ENCODE measurements around the gene PPFIBP2. TPM values are rescaled to one million over a fixed set of nuclear protein-coding genes. Genes with fewer than 3 reads are reported as not detected.

The PPFIBP2 gene
- total RNA-seq, 2 experiments from 2014 or later, result 5.7 to 7.2 TPM

DNA sequence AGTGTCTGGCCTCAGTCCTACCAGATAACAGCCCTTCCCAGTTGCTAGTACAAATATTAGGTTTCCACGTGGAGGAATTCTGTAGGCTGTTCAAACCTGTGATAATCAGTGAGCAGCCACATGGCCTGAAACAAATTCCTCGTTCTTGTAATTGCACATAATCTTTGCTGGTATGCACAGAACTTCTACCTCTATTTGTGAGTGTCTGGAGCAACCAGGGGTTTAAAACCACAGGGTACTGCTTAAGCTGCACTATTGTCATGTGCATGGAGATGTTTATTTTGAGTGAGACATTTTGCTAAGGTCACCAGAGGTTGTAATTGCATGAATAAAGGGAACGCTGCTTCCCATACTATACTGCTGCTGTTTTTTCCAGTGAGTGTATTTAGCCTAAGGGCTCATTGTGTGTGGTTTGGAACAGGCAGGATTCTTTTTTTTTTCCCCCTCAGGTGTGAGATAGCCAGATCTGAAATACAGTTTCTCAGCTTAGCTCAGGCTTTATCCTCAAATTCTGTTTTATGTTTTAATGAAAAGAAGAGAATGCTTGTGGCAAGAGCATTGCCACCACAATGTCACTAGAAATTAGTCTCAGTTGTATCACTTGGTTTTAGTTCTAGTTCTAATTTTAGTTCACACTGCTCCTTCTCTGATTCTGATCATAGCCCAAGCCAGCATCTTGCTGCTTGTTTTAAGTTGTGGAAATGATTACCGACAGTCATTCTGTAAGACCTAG is 99.0 kb downstream of the PPFIBP2 start:
- POLR2A ChIA-PET, result interaction anchor here (0.7 kb wide), 1 partner anchor 515 kb away, joined by 3 read pairs; no protein-coding TSS in a partner anchor
- CTCF ChIA-PET, result no interaction called here

DNA sequence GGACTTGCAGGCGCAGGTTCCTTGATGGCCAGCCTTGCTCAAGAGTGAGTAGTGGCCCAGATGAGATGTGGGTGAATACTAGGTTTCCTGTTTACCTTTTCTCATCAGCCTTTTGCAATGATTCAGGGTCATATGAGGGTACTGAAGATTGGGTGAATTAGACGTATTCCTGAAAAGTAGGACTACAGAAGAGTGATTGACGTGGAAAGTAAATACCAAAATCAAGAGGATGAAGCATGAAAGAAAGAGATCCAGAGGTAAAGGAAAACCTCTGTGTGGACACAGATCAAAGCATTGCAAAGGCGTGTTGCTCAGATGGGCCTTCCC is 99.6 kb downstream of the PPFIBP2 start:
- ChIA-PET POLR2A (interaction anchor here (0.7 kb wide), 1 partner anchor 515 kb away, joined by 3 read pairs; no protein-coding TSS in a partner anchor), CTCF (no interaction called here)

DNA sequence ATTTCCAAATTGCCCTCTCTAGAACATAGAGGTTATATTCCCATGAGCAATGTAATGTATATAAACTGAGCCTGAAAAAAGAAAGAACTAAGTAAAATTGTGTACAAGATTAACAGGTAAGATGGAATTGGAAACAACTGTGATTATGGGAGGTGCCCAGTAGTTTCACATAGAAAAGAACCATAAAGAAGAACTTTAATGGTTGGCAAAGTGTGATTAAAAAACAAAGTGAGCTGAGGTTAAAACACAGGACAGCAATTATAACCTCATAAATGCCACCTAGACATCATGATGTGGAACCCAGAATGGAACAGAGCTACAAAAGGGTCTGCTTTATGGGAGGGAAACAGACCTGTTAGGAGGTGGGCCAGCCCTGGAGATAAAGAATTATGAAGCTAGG is 100.9 kb downstream of the PPFIBP2 start:
- ChIA-PET CTCF (no interaction called here), POLR2A (no interaction called here)

DNA sequence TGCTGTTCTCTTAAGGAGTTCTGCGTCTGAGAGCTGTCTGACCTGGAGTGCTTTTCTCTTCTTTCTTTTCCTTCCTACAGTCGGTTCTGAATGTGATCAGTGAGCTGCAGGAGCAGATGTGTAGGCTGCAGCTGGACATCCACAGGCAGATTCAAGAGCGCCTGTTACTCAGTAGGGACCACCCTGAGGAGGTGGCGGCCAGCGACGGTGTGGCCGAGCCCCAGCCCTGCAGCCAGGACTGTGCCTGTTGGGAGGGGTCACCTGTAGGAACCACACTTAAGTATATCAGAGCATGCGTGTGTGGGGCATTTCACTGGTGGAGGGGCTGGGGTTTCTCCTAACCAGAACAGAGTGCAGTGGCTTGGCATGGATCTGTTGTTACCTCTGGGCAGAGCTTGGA is 103.2 kb downstream of the PPFIBP2 start:
- POLR2A ChIA-PET, result no interaction called here
- CTCF ChIA-PET, result no interaction called here

DNA sequence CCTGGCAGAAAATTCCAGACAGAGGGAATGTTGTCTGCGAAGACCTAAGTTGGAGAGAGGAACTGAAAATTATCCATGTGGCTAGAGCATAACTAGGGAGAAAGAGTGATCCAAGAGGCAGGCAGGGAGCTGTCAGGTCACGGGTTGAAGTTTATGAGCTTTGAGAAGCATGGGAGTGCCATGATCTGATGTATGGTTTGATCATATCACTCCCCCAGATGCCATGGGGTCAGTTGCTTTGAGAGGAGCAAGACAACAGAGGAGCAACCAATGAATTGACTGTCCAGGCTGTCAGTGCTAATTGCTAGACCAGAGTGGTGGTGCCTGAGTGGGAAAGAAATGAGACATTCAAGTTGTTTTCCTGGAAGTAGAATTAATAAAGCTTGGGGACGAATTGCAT is 105.5 kb downstream of the PPFIBP2 start:
- CTCF ChIA-PET, result no interaction called here

DNA sequence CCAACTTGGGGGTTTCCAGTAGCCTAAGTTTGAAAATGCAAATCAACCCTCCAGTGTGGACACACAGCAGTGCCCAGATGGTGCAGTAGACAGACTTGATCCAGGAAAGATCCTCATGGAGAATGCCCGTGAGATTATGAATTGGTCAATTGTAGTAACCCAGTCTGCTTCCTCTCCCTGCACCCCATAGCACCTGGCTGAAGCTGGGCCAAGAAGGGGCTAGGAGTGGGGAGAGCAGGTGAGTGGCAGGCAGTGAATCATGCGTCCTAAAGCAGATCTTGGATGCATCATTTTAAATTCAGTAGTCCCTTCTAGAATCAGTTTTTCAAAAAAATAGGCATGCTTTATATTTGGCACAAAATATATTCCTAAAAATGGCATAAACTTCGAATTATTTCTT is 107.3 kb downstream of the PPFIBP2 start:
- POLR2A ChIA-PET, result no interaction called here
- CTCF ChIA-PET, result no interaction called here

More for the DNA sequence above, 105.5 kb downstream of the PPFIBP2 start:
- POLR2A ChIA-PET, result no interaction called here

DNA sequence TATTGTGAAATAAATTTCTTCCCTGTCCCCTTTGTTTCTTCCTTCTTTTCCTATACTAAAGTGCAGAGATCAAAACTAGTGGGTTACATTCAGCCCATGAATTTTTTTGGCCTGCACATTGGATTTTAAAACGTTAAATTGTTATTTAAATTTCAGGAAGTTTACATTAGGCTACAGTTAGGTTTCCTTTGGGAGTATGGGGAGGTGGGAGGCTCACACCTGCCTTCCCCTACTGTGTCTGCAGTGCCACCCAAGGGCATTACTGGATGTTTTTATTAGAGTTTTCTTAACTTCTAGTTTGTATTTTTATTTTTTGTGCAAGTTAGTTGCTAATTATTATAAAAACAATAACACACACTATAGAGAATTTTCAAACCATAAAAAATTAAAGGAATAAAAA is 107.8 kb downstream of the PPFIBP2 start:
- ChIA-PET POLR2A (no interaction called here), CTCF (no interaction called here)

DNA sequence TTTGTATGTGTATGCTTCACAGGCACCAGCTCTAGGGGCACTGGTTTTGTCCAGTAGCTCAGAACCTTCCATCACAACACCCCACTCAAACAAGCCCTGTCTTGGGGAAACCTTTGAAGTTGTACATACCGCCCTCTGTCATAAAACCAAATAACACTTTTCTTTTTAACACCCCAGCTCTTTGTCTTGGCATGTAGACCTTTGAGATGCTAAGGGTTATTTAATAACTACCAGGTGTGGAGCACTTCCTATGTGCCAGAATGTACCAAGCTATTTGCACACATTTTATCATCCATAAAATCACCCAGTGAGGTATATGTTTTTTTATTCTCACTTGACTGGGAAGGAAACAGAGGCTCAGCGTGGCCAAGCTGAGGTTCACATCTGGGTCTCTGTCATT is 108.9 kb downstream of the PPFIBP2 start:
- CTCF ChIA-PET, result no interaction called here
- POLR2A ChIA-PET, result no interaction called here

DNA sequence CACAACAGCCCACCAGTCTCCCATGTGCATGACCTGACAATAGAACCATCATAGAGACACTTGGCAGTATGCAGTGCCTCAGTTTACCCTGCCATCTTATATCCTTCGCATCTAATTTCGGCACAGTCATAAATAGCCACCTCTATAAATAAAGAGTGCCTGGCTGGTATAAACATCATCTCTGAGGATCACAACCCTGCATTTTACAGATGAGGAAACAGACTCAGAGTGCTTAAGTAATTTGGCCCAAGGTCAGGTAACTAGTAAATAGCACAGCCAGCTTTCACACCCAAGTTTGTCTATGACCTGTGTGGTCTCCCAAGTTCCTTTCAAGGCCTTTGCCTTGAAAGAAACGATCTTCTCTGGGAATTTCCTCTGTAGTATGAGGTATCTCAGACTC is 114.9 kb downstream of the PPFIBP2 start:
- POLR2A ChIA-PET, result no interaction called here
- CTCF ChIA-PET, result no interaction called here

DNA sequence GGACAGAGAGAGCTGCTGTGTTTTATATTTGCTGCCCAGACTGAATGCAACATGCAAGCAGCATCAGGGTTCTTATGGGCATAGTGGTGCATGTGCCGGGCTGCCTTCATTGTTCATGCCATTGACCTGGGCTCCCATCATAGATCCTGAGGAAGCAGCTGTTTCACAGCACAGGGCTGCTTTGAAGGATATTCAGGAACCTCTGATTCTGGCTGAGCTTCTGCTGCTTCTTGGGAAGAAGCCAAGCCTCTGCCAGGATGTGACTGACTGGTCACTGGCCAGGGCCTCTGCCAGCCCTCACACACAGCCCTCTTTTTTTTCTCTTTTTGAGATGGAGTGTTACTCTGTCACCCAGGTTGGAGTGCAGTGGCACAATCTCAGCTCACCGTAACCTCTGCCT is 116.2 kb downstream of the PPFIBP2 start:
- ChIA-PET CTCF (interaction anchor here (1.1 kb wide), 1 partner anchor 116 kb away, joined by 3 read pairs; the partner anchor contains the start of gene PPFIBP2), POLR2A (no interaction called here)

DNA sequence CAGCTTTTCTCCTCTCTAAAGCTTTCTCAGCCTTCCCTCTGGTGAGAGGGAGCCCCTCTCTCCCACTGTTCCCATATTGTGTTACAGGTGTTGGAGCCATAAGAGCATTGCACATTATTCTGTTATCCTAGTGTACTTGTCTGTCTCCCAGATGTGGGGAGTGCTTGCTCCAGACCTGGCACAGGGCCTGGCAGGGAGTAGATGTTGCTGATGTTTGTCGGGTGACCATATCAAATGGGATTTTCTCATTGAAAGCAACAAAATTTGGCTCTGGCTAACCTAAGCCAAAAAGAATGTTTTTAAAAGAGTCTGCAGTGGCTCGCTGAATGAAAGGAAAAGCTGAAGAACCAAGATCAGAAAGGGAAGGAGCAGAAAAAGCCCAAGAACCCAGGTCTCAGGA is 118.4 kb downstream of the PPFIBP2 start:
- CTCF ChIA-PET, result no interaction called here
- POLR2A ChIA-PET, result interaction anchor here (0.6 kb wide), 1 partner anchor 15 kb away, joined by 3 read pairs; no protein-coding TSS in a partner anchor

DNA sequence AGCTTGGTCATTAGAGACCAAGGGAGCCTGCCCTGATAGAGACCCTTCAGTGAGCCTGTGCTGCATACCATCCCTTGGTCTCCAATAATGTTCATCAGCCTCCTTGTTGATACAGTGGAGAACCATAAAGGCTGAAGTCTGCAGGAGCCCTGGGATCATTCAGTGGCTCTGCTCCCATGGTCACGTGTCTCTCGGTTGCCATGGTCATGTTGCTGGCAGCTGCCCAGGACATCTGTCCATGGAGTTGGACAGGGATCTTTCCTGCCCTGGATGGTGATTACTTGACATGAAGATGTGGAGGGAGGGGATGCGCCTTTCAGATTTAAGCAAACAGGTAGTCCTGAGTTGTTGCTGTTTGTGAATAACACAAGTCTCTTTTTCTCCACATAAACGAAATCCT is 121.3 kb downstream of the PPFIBP2 start:
- CTCF ChIA-PET, result no interaction called here
- POLR2A ChIA-PET, result no interaction called here

DNA sequence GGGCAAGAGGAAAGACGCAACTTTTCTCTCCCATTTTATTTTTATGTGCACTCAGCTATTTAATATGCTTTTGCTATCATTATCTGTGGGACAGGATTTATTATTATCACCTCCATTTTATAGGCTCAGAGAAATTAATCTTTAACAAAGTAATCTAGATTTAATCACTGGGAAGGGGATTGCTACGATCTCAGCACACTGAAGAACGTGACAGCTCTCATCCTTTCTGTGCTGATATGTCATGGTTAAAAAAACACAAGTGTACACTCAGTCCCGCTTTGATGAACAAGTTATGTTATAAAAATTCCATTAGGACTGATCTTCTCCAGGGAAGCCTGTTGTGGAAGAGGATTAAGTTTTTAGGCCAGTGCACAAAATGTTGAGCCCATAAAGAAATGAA is 121.9 kb downstream of the PPFIBP2 start:
- ChIA-PET CTCF (no interaction called here), POLR2A (no interaction called here)

DNA sequence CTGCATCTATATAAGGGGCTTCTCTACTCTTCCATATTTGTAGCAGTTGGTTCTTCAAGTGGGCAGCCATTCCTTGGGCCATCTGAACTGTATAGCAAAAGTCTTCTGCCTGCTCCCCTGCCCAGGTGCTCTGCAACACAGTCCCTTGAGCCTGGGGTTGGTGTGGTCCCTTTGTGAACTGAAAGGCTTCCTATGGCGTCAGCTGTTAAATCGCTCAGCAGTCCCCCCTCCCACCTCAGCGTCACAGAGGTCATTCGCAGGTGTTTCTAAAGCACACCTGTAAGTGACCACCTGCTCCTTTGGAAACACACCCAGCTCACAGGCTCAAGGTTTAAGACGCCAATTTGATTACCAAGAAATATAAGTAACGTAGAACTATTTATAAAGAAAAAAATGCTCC is 122.6 kb downstream of the PPFIBP2 start:
- POLR2A ChIA-PET, result no interaction called here
- CTCF ChIA-PET, result no interaction called here

DNA sequence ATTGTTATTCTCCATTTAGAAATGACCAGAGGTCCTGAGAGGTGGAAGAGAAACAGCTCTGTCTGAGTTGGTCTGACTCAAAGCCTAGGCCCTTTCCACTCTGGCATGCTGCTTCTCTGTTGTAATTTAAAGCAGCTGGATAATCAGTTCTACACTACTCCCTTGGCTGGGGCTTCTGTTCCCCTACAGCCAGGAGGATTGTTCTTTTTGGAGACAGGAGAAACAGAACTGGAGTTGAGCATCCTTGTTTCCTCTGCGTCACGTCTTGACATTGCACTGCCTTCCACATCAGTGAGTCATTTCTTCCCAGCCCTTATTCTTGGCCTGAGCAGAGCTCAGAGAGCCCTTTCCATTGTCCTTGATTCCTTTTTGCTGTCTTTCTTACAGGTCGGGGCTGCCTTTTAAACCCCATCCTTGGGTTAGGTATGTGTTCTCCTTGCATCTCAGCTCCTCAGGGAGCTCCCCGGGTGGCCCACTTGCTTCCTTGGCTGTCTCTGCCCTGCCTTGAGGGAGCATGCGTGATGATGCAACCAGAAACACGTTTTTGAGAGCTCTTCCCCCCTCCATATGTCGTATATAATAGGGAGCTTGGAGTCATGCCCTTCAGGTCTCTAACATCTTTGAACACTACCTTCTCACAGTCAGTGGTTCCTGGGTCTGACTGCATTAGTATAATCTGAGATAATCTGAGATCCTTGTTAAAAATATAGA is 123.8 kb downstream of the PPFIBP2 start:
- ChIA-PET POLR2A (no interaction called here), CTCF (no interaction called here)

DNA sequence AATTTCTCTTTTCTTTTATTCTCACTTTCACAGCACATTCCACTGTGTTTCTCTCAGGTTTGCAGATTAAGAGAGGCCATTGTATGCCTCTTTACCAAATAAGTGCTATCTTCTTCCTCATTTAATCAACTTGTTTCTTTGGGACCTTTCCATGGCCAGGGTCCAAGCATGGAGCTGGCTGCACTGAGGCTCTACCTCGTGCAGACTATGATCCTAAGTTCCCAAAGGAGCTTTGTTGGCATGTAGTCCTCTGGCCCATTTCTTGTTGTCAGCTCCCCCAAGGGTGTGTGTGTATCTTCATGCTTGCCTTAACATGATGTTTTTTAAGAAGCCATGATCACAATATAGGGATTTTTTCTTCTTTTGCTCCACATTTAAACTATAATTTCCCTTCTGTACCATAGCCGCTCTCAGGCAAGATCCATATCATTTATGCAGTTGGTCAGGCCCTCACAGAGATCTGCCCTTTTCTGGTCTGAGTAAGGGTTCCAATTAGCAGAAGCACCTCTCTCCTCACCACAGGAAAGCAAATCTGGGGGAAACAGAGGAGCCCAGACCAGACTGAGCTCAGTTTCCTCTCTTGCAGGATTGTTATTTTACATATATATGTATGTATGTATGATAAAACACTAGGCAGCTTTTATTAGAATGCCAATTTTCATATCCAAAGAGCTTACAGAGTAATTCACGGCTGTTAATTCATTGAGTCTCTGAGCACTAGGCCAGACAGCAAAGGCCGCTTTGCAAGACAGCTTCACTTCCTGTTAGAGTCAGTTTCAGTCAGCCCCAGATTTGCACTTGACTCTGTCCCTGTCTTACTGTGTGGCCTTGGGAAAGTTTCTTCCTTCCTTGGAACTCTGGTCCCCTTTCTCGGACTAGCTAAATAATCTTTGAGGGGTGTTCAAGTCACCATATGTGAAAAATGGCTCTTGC is 125.2 kb downstream of the PPFIBP2 start:
- CTCF ChIA-PET, result no interaction called here

DNA sequence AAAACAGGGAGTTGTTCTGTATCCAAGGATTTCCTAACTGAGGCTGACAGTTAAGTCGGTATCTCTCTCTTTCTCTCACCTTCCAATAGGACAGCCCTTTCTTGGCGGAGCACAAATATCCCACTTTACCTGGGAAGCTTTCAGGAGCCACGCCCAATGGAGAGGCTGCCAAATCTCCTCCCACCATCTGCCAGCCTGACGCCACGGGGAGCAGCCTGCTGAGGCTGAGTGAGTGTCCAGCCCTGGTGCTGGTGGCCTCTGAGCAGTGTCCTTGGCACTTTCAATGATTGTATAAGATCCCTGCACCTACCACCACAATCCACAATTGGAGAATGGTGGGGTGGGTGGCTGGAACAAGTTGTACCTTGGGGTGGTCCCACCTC is 125.8 kb downstream of the PPFIBP2 start:
- ChIA-PET CTCF (no interaction called here), POLR2A (no interaction called here)

More for the DNA sequence above, 125.2 kb downstream of the PPFIBP2 start:
- POLR2A ChIA-PET, result no interaction called here

DNA sequence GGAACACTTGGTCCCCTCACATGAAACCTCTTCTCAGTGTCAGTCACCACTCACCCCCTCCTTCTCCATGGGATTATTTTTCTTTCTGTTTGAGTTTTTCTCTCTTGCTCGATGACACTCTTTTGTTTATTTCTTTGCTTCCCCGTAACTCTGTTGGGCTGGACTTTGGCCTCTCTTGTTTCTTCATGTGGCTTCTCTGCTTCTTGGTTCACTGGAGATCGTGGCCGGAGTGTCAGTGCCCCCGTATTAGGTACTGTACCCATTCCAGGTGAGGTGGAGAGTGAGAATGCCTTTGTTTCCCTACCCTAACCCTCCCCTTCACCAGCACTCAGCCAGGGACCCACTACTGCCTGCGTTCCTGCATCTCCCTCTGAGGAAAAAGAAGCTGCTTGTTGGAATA is 127.0 kb downstream of the PPFIBP2 start:
- ChIA-PET POLR2A (no interaction called here), CTCF (no interaction called here)

DNA sequence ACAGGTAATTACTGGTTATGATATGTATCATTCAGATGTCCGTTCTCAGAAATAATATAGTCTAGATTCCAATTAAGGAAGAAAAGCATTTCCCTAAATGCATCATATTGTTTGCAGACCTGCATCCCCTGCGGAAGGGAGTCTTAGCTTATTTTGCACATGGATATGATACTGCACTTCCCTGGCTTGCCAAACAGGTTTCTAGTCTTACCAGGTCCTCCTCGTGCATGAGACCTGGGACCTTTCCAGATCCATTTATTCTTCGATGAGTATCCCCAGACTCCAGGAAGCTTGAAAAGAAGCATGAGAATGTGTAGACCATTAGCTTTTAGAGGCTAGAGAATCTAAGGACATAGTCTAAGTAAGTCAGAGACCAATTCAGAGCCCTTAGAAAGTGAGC is 128.9 kb downstream of the PPFIBP2 start:
- ChIA-PET CTCF (no interaction called here), POLR2A (no interaction called here)

DNA sequence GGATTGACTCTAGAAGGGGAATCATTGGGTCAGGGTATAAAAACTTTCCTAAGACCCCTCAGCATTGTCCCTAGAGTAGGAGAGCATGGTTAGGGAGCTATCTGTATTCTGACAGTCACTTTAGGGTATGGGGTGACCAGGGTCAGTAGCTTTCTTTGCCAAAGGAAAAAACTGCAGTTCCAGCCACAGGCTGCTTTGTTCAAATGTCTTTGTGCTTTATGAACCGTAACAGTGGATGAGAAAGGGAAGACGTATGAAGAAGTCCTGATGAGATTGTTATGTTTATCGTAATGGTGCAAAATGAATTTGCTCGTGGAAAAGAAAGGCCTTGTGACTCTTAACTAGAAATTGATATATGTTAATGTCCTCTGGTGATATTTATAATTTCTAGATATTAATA is 129.5 kb downstream of the PPFIBP2 start:
- POLR2A ChIA-PET, result no interaction called here
- CTCF ChIA-PET, result no interaction called here

DNA sequence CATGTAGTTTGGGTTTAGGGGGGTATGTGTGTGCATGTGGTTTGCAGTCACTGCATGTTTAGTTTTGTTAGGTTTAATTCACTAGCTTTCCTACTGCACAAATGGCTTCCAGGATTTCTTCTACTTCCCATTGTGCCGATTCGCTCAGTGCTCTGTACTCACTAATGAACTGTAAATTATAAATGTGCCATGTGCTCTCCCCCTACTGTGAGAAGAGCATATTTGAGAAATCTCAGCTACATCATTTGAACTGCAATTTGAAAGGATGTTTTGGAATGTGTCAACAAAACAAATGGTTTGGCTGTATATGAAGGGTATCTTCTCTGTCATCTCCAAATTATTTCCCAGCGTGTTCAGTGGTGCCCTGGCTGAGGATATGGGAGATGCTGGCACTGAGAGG is 131.4 kb downstream of the PPFIBP2 start:
- ChIA-PET CTCF (no interaction called here), POLR2A (no interaction called here)

All from activated CD8-positive, alpha-beta memory T cell treated with anti-CD3 and anti-CD28 coated beads for 36 hours (primary cell).